Body of pancreas (tissue), 4 donors: ENCODE data around the gene LMBR1. TPM values are rescaled to one million over a fixed set of nuclear protein-coding genes. Genes with fewer than 3 reads are reported as not detected.
A peak's percentile ranks its signal among the peaks of the same experiment; 100 is the strongest.

Experiments
- ATAC-seq: fragments of 150-250 bp; one replicate; pipeline ENCODE4 v1.9.1; 2016
- DNase-seq, 4 donors: peaks; one replicate each; pipeline ENCODE4 v3.0.0-alpha.2; 2019
- H3K27ac ChIP-seq, 4 donors: fragments of 200-600 bp; sonication (generic); 1 replicate in 3 of 4; 2 replicates in 1 of 4; pipeline versions ENCODE4 v1.5.1 to v1.6.1; 2016 to 2019; ENCODE audit warnings: mild to moderate bottlenecking in 1 of 4, mixed read lengths in 1 of 4, moderate library complexity in 1 of 4
- H3K27me3 ChIP-seq, 2 donors: fragments of 200-600 bp; sonication (generic); one replicate each; pipeline ENCODE4 v1.6.0; 2016; ENCODE audit warnings: mild to moderate bottlenecking in 1 of 2
- H3K36me3 ChIP-seq, 2 donors: fragments of 200-600 bp; sonication (generic); replicated peaks in 1 of 2; 2 replicates each; pipeline ENCODE4 v1.5.1; 2016; ENCODE audit warnings: low read depth in 2 of 2; ENCODE audit not compliant: insufficient read depth in 1 of 2
- H3K4me1 ChIP-seq: fragments of 200-600 bp; sonication (generic); one replicate; pipeline ENCODE4 v1.6.0; 2016
- H3K4me3 ChIP-seq, 2 donors: fragments of 200-600 bp; sonication (generic); 1 replicate in 1 of 2; 2 replicates in 1 of 2; pipeline ENCODE4 v1.5.1; 2016 to 2019
- H3K9me3 ChIP-seq, 3 donors: fragments of 200-600 bp; sonication (generic); 1 replicate in 2 of 3; 2 replicates in 1 of 3; pipeline ENCODE4 v1.5.1; 2016
- POLR2A ChIP-seq, 3 donors: fragments of 450-650 bp; IDR thresholded peaks; one replicate each; pipeline ENCODE4 v1.6.1; 2016; ENCODE audit warnings: antibody characterized with exemption in 3 of 3, mild to moderate bottlenecking in 2 of 3
- WGBS, 2 donors: methylation state at CpG; one replicate each; pipeline ENCODE4 v1.1.5; 2017; 5-methylcytosine and 5-hydroxymethylcytosine counted together
- intact Hi-C: fragments of 100-400 bp; cut with DNase I; formaldehyde crosslinking; loops from one replicate; pipeline ENCODE4 v1.15.1; 2023
- total RNA-seq, 2 donors: library from RNA; depleted of rRNA; stranded (reverse); fragments of >200 nt; gene quantifications; one replicate each; pipeline ENCODE4 v1.1.0, GENCODE V29; 2016
- TF ChIP-seq, protein P1 (sequence below), 7 experiments: fragments of 450-650 bp in 4 of 7; fragments of 200-600 bp in 3 of 7; sonication (generic) in 3 of 7; IDR thresholded peaks; one replicate each; pipeline ENCODE4 v1.5.1; 2016 to 2019; ENCODE audit warnings: antibody characterized with exemption in 7 of 7

The LMBR1 gene
- total RNA-seq, 2 donors from 2014 or later, result 23.4 to 54.0 TPM

DNA sequence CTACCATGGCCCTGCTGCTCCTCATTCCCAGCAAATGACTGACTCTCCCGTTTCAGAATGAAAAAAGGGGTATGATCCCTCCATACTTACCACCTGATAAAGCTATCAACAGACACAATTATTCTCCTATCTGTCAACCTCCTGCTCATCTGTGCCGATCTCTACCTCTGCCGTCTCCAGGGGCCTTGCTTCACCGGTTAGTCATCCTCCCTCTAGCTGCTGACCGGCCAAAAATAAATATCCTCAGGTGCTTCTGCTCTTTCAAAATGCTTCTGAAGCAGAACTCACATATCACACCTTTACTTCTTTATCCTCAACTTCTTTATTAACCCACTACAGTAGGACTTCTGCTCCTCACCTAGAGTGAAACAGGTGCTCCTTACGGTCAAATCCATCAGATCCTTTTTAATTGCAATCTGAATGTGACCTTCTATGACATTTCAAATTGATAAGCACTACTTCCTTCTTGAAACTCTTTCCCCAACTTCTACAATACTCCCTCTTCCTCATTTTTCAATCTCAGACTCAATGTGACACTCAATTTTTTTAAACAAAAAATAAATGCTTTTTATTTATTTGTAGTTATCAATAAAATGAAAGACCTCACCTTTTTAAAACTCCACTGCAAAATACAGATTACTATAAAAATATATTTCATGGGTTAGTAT, 63.2 kb downstream of the LMBR1 start:
- intact Hi-C loops, result no loop called here

GRCh38 chr7:156827587-156828203, 65.3 kb downstream of the LMBR1 start:
- no peak for ATAC-seq
- no peak for DNase-seq

More for the DNA sequence above, 63.2 kb downstream of the LMBR1 start:
- Histone ChIP-seq H3K27me3 (no peaks in the 10 kb centered on the region), H3K4me1 (no peaks in the 10 kb centered on the region), H3K27ac (no peak overlapping the region), H3K4me3 (no peak overlapping the region), H3K9me3 (no peaks in the 10 kb centered on the region), H3K36me3 (peaks cover 0 to 2% of the 10 kb centered on the region in 2 donors)
- TF ChIP-seq POLR2A (IDR thresholded peaks at IDR 0.05), result no peak
- TF ChIP-seq, protein P1, sequence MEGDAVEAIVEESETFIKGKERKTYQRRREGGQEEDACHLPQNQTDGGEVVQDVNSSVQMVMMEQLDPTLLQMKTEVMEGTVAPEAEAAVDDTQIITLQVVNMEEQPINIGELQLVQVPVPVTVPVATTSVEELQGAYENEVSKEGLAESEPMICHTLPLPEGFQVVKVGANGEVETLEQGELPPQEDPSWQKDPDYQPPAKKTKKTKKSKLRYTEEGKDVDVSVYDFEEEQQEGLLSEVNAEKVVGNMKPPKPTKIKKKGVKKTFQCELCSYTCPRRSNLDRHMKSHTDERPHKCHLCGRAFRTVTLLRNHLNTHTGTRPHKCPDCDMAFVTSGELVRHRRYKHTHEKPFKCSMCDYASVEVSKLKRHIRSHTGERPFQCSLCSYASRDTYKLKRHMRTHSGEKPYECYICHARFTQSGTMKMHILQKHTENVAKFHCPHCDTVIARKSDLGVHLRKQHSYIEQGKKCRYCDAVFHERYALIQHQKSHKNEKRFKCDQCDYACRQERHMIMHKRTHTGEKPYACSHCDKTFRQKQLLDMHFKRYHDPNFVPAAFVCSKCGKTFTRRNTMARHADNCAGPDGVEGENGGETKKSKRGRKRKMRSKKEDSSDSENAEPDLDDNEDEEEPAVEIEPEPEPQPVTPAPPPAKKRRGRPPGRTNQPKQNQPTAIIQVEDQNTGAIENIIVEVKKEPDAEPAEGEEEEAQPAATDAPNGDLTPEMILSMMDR (IDR thresholded peaks at IDR 0.05), result no peak
- no peak for DNase-seq
- ATAC-seq, result no peak
- WGBS, 2 donors, result 76 to 91% methylated on average over 6 of the region's 6 CpGs

GRCh38 chr7:156823435-156823834, 69.5 kb downstream of the LMBR1 start:
- Histone ChIP-seq H3K9me3 (no peaks in the 10 kb centered on the region), H3K27me3 (no peaks in the 10 kb centered on the region), H3K36me3 (no peaks in the 10 kb centered on the region), H3K27ac (no peak overlapping the region), H3K4me1 (peaks cover 2% of the 10 kb centered on the region), H3K4me3 (no peak overlapping the region)
- 95% methylated on average over 4 of the region's 4 CpGs for WGBS, 2 donors
- intact Hi-C loops, result no loop called here
- TF ChIP-seq, protein P1 (IDR thresholded peaks at IDR 0.05), result no peak
- no peak for TF ChIP-seq POLR2A (IDR thresholded peaks at IDR 0.05)
- ATAC-seq (no peak), DNase-seq (no peak)

More at GRCh38 chr7:156827587-156828203, 65.3 kb downstream of the LMBR1 start:
- no peaks in the 10 kb centered on the region for H3K4me1 ChIP-seq
- WGBS, 2 donors, result 87 to 90% methylated on average over 6 of the region's 6 CpGs
- no peaks in the 10 kb centered on the region for H3K27me3 ChIP-seq
- TF ChIP-seq POLR2A (IDR thresholded peaks at IDR 0.05), result no peak
- TF ChIP-seq, protein P1 (IDR thresholded peaks at IDR 0.05), result peak in 6 of 7 experiments; percentile 11 to 50 (median 42)
- intact Hi-C loops, result no loop called here
- H3K27ac ChIP-seq, result no peak overlapping the region
- H3K9me3 ChIP-seq, result no peaks in the 10 kb centered on the region
- no peak overlapping the region for H3K4me3 ChIP-seq
- peaks cover 0 to 2% of the 10 kb centered on the region in 2 donors for H3K36me3 ChIP-seq

GRCh38 chr7:156820445-156821063, 72.4 kb downstream of the LMBR1 start:
- WGBS, 2 donors, result 90 to 93% methylated on average over 6 to 7 of the region's 8 CpGs
- no peaks in the 10 kb centered on the region for H3K27me3 ChIP-seq
- DNase-seq (no peak), ATAC-seq (no peak)
- H3K4me3 ChIP-seq, result no peak overlapping the region
- no peaks in the 10 kb centered on the region for H3K36me3 ChIP-seq
- H3K27ac ChIP-seq, result no peak overlapping the region
- peaks cover 6% of the 10 kb centered on the region for H3K4me1 ChIP-seq
- TF ChIP-seq, protein P1 (IDR thresholded peaks at IDR 0.05), result peak in 3 of 7 experiments; percentile 7 to 17 (median 15)
- TF ChIP-seq POLR2A (IDR thresholded peaks at IDR 0.05), result no peak
- intact Hi-C loops, result no loop called here
- no peaks in the 10 kb centered on the region for H3K9me3 ChIP-seq
